ENCODE data around the gene DTNB. TPM values are rescaled to one million over a fixed set of nuclear protein-coding genes. Genes with fewer than 3 reads are reported as not detected.

The DTNB gene
- total RNA-seq, 2 experiments from 2014 or later, result 29.8 to 31.0 TPM

DNA sequence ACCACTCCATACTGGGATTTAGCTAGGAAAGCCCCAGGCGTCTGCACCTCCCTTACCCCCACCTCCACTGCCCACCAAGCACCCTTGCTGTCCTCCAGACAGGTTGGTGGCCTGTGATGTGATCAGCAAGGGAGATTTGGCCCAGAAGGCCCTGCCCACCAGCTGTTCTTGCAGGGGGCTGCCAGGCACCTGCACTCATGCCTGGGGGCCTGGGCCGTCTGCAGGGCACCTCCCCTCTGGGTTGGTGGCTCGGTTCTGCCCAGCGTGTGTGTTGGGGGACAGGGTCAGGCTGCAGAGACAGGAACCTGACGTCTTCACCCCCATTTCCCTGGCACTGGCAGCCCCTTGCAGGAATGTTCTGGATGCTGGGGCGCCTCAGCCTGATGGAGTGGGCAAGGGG, 337.4 kb downstream of the DTNB start:
- POLR2A ChIA-PET, result interaction anchor here (0.6 kb wide), 1 partner anchor 22 kb away, joined by 4 read pairs; no protein-coding TSS in a partner anchor
- CTCF ChIA-PET, result interaction anchor here (0.6 to 1.8 kb wide), 4 partner anchors 9 to 185 kb away, joined by 3 to 9 read pairs (median 3); no protein-coding TSS in a partner anchor
- H3K27ac Mint-ChIP-seq, result no peak overlapping the region
- peaks cover 79% of the 10 kb centered on the region for H3K4me1 Mint-ChIP-seq
- no peaks in the 10 kb centered on the region for H3K9me3 Mint-ChIP-seq
- no peaks in the 10 kb centered on the region for H3K27me3 Mint-ChIP-seq
- DNase-seq, result no peak
- no peak overlapping the region for H3K4me3 Mint-ChIP-seq
- peaks cover 7% of the 10 kb centered on the region for H3K36me3 Mint-ChIP-seq (ENCODE audit: low read depth)

DNA sequence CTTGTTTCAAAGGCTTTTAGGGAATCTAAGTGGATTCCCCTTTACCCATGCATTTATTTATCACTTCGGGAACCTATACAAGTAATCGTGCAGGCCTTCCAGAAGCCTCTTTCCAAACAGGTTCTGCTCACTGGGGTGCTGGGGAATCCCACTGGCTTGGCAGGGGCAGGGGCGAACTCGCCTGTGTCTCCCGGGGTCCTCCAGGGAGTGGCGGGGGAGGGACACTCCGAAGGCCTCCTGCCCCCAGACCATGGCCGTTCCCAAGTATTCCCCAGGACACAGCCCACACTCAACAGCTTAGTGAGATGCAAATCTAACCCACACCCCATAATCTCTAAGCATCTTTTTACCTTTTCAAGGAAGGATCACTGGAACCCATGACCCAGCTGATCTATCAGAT, 338.2 kb downstream of the DTNB start:
- Mint-ChIP-seq H3K27me3 (no peaks in the 10 kb centered on the region), H3K9me3 (no peaks in the 10 kb centered on the region), H3K27ac (peak overlapping the region; percentile 86), H3K4me1 (peaks cover 82% of the 10 kb centered on the region), H3K4me3 (no peak overlapping the region), H3K36me3 (ENCODE audit: low read depth) (peaks cover 9% of the 10 kb centered on the region)
- ChIA-PET POLR2A (interaction anchor here (0.6 kb wide), 1 partner anchor 21 kb away, joined by 4 read pairs; no protein-coding TSS in a partner anchor), CTCF (interaction anchor here (0.6 to 1.8 kb wide), 3 partner anchors 8 to 186 kb away, joined by 3 to 9 read pairs (median 3); no protein-coding TSS in a partner anchor)
- DNase-seq, result no peak

DNA sequence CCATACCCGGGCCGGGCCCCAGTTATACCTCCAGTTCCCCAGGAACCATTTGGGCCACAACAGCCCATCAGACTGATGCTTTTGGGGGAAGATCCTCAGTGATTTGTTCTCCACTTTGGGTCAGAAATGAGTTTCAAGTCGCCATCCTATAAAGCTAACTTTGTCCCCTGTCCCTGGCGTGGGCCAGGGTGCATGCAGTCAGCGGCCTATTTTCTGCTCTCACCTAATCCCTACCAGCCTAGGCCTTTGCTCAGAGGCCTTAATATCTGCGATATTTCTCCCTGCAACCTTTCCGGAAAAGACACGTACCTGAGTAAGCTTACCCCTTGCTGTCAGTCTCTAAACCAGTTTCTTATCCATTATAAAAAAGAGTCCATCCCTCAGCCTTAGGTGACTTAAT, 338.9 kb downstream of the DTNB start:
- H3K4me1 Mint-ChIP-seq, result peaks cover 78% of the 10 kb centered on the region
- CTCF ChIA-PET, result interaction anchor here (1.2 kb wide), 2 partner anchors 23 to 28 kb away, joined by 3 read pairs; no protein-coding TSS in a partner anchor
- no peaks in the 10 kb centered on the region for H3K9me3 Mint-ChIP-seq
- peaks cover 9% of the 10 kb centered on the region for H3K36me3 Mint-ChIP-seq (ENCODE audit: low read depth)
- H3K27me3 Mint-ChIP-seq, result no peaks in the 10 kb centered on the region
- H3K27ac Mint-ChIP-seq, result peak overlapping the region; percentile 86
- POLR2A ChIA-PET, result no interaction called here
- DNase-seq, result no peak
- H3K4me3 Mint-ChIP-seq, result peak overlapping the region; percentile 30

DNA sequence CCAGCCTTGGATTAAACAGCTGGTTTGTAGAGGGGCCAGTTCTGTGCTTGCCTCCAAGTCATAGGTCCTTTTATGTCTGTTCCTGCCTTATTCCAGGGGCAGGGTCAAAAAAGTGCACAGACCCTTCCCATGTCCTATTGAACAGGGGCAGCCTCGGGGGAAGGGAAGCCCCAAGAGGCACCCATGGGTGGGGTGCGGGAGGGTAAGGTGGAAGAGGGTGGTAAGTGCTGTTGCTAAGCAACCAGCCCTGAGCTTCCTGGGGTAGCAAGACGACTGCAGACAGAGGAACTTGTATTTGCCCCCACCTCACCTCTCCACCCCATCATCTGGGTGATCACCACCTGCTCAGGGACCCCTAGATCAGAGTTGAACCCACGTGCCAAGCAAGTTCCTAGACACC, 339.4 kb downstream of the DTNB start:
- Mint-ChIP-seq H3K9me3 (no peaks in the 10 kb centered on the region), H3K4me1 (peaks cover 73% of the 10 kb centered on the region), H3K27me3 (no peaks in the 10 kb centered on the region), H3K27ac (peak overlapping the region; percentile 86), H3K36me3 (ENCODE audit: low read depth) (peaks cover 9% of the 10 kb centered on the region), H3K4me3 (peak overlapping the region; percentile 30)
- POLR2A ChIA-PET, result no interaction called here
- no peak for DNase-seq
- CTCF ChIA-PET, result interaction anchor here (1.2 to 2.0 kb wide), 4 partner anchors 11 to 28 kb away, joined by 3 to 5 read pairs (median 3); no protein-coding TSS in a partner anchor

DNA sequence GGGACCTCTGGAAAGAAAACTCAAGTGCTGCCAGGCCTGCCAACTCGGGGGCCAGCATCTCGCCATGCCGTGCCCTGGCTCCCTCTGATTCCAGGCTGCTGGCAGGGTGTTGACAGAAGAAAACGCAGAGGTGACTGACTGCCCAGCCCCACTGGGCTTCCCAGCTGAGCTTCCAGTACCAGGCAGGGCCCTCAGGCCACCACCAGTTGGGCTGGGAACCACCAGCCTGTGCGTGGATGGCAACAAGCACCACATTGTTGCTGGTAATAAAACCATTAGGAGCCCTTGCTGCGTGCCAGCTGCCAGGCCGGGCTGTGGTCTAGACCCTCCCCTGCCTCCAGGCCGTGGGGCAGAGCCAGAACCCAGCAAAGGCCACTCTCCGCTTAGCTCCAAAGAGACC, 340.8 kb downstream of the DTNB start:
- Mint-ChIP-seq H3K9me3 (peaks cover 5% of the 10 kb centered on the region), H3K27ac (no peak overlapping the region), H3K4me3 (no peak overlapping the region), H3K36me3 (ENCODE audit: low read depth) (peaks cover 16% of the 10 kb centered on the region), H3K4me1 (peaks cover 59% of the 10 kb centered on the region), H3K27me3 (no peaks in the 10 kb centered on the region)
- POLR2A ChIA-PET, result no interaction called here
- no peak for DNase-seq
- CTCF ChIA-PET, result interaction anchor here (0.5 to 2.0 kb wide), 6 partner anchors 10 to 146 kb away, joined by 3 to 6 read pairs (median 4); partner anchors contain the start of gene DNMT3A

DNA sequence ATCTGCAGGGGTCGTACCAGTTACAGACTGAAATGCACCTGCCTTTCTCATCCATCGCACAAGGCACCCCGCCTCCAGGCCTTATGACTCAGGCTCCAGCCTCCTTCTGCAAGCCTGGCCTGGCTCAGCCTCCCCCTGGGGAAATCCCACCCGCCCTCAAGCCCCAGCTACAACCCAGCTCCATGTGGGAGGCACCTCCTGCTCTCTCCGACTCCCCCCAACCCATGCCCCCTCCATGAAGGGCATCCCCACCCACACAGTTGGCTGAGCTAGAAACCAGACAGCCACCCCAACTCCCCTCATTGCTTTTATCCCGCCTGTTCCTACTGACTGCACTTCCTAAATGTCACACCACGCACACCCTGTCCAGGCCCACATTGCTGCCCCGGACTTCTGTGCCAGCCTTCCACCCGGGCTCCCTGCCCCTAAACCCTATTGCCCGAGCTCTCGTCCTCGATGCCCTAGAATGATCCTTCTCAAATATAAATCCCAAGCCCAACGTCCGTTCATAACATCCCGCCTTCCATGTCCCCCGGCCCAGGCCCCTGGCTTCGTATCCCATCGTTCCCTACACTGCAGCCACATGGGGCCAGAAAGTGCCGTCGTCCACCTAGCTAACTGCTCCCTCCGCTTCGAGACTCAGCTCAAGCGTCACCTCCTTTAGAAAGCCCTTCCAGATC, 341.6 kb downstream of the DTNB start:
- Mint-ChIP-seq H3K27me3 (no peaks in the 10 kb centered on the region), H3K4me1 (peaks cover 52% of the 10 kb centered on the region), H3K4me3 (no peak overlapping the region), H3K27ac (no peak overlapping the region), H3K9me3 (peaks cover 12% of the 10 kb centered on the region), H3K36me3 (ENCODE audit: low read depth) (peaks cover 23% of the 10 kb centered on the region)
- ChIA-PET CTCF (interaction anchor here (0.6 to 2.0 kb wide), 7 partner anchors 11 to 70 kb away, joined by 3 to 6 read pairs (median 4); partner anchors contain the start of gene DNMT3A), POLR2A (interaction anchor here (0.6 kb wide), 1 partner anchor 22 kb away, joined by 7 read pairs; no protein-coding TSS in a partner anchor)
- no peak for DNase-seq

DNA sequence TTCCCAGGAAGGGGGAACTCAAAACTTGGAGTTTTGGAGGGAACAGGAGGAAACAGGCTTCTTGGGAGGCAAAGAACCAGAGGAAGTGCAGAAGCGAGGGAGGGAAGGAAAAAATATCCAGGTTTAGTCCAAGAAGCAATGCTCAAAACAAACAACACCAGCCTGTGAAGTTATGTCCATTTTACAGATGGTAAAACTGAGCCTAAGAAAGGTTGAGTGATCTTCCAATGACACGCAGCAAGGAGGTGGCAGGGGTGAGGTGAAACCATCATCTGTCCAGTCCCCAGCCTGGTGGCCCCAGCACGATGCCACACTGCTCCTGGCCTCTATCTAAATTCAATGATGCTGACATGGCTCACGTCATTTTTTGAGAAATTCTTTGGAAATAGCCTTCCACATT, 342.4 kb downstream of the DTNB start:
- no peak for DNase-seq
- peaks cover 17% of the 10 kb centered on the region for H3K9me3 Mint-ChIP-seq
- H3K27ac Mint-ChIP-seq, result no peak overlapping the region
- peaks cover 44% of the 10 kb centered on the region for H3K4me1 Mint-ChIP-seq
- H3K36me3 Mint-ChIP-seq (ENCODE audit: low read depth), result peaks cover 32% of the 10 kb centered on the region
- POLR2A ChIA-PET, result no interaction called here
- CTCF ChIA-PET, result interaction anchor here (1.1 to 2.0 kb wide), 4 partner anchors 9 to 53 kb away, joined by 3 to 6 read pairs (median 4); partner anchors contain the start of gene DNMT3A
- H3K4me3 Mint-ChIP-seq, result no peak overlapping the region
- H3K27me3 Mint-ChIP-seq, result no peaks in the 10 kb centered on the region

DNA sequence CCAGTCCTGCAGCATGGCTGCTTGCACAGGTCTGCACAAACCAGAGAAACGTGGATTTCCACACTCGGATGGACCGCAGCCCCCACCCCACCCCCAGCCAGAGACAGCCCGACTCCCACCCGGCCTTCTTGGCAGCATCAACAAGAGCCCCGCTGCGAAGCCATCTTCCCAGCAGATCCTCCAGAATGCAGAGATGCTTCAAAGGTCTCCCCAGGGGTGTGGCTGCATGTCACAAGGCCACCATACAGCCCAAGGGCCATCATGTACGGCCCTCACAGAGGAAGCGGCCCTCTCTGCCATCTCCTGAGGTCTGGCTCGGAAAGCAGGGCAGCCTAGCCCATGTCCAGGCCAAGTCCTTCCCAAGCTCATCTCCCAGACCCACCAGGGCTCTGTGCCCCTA, 343.1 kb downstream of the DTNB start:
- peaks cover 38% of the 10 kb centered on the region for H3K4me1 Mint-ChIP-seq

DNA sequence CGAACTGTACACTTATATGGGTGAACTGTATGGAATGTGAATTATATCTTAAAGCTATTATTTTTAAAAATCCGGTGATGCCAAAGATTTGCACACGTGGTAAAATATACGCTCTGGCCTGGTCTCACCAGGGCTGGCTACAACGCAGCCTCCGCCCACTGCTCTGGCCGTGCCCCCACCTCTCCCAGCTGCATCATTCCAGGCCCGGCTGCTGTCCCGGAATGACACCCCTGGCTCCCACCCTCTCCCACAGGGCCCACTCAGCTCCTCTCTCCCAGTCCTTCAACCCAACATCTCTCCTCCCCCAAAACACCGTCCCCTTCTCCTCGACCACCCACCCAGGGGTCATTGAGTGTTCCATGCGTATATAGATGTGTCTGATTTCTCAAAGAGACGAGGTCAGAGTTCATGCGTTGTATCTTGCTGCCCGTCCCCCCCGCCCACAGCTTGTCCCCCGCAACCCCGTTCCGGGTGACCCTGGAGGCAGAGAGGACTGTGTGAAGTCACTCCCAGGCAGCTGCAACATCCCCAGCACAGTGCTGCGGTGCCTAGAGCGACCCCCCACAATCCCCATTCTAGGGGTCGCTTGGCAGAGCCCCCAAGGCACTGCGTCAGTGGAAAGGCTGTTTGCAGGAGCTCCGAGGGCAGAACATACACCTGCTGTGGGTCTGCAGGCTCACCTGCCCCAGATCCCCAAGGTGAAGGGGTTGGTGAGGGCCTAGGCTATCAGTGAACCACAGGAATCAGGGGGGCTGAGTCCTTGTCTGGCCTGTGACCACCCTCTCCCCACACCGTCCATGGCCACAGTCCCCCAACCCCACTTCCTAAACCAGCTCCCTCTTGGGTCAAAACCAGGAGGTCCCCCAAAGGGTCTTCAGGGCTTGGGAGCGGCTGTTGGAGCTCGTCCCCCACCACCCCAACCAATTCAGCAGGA, 345.0 kb downstream of the DTNB start:
- ChIA-PET POLR2A (no interaction called here), CTCF (interaction anchor here (0.8 to 2.7 kb wide), 7 partner anchors 8 to 52 kb away, joined by 3 to 11 read pairs (median 3); partner anchors contain the start of gene DNMT3A)
- peaks cover 32% of the 10 kb centered on the region for H3K36me3 Mint-ChIP-seq (ENCODE audit: low read depth)
- peaks cover 28% of the 10 kb centered on the region for H3K4me1 Mint-ChIP-seq
- H3K27ac Mint-ChIP-seq, result no peak overlapping the region
- no peak overlapping the region for H3K4me3 Mint-ChIP-seq
- no peak for DNase-seq
- H3K9me3 Mint-ChIP-seq, result peaks cover 19% of the 10 kb centered on the region
- H3K27me3 Mint-ChIP-seq, result no peaks in the 10 kb centered on the region

More for the DNA sequence above, 343.1 kb downstream of the DTNB start:
- no peaks in the 10 kb centered on the region for H3K27me3 Mint-ChIP-seq
- ChIA-PET POLR2A (no interaction called here), CTCF (interaction anchor here (0.6 to 1.1 kb wide), 2 partner anchors 10 to 24 kb away, joined by 3 to 4 read pairs; no protein-coding TSS in a partner anchor)
- no peak overlapping the region for H3K4me3 Mint-ChIP-seq
- H3K9me3 Mint-ChIP-seq, result peaks cover 19% of the 10 kb centered on the region
- H3K27ac Mint-ChIP-seq, result no peak overlapping the region
- no peak for DNase-seq
- H3K36me3 Mint-ChIP-seq (ENCODE audit: low read depth), result peaks cover 35% of the 10 kb centered on the region

Small RNA genes within 50 kb of the gene (microRNA-seq; reads per million reads assigned to microRNA genes)
- 180 reads per million, percentile 76 among the genes with 10 or more reads in this experiment for gene MIR1301 (ENCODE audit: borderline microRNAs expressed, borderline replicate concordance)

Other genes with a start within 250 kb of the DTNB start
- 10 to 100 TPM; 39.3 to 44.4 TPM for gene ASXL2, start 204.9 kb upstream of the DTNB start, total RNA-seq